Panc1 (cell line): Measurements from ENCODE around the gene TNIK.

Experiments
- TF ChIP-seq, protein P1 (sequence below): fragments of 450-650 bp; IDR thresholded peaks from 2 replicates; pipeline ENCODE4 v1.5.1; 2017; ENCODE audit warnings: mild to moderate bottlenecking
- TF ChIP-seq, protein P2 (sequence below), 2 experiments: IDR thresholded peaks; 2 replicates each; pipeline ENCODE4 v1.6.1; 2011 to 2012; ENCODE audit warnings: low read depth in 2 of 2, control low read depth in 1 of 2, low read length in 1 of 2, mild to moderate bottlenecking in 1 of 2, moderate library complexity in 1 of 2; ENCODE audit not compliant: insufficient read depth in 1 of 2

DNA sequence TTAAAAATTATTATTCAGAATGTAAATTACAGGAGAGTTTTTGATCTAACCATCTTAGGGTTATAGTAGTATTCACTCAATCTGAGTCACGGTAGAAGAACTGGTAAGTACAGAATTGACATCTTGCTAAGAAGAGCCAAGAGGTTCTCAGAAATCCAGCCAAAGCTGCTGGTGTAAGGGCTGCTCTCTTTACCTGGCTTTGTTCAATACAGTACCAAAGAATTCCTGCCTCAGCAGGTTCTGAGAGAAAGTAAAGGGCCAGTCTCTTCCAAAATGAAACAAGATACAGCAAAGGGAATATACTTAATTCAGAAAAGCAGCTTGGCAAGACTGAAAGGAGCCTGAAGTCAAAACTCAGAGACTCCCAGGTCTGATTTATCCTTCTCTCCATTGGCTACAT is 193.1 kb downstream of the TNIK start:
- TF ChIP-seq, protein P1, sequence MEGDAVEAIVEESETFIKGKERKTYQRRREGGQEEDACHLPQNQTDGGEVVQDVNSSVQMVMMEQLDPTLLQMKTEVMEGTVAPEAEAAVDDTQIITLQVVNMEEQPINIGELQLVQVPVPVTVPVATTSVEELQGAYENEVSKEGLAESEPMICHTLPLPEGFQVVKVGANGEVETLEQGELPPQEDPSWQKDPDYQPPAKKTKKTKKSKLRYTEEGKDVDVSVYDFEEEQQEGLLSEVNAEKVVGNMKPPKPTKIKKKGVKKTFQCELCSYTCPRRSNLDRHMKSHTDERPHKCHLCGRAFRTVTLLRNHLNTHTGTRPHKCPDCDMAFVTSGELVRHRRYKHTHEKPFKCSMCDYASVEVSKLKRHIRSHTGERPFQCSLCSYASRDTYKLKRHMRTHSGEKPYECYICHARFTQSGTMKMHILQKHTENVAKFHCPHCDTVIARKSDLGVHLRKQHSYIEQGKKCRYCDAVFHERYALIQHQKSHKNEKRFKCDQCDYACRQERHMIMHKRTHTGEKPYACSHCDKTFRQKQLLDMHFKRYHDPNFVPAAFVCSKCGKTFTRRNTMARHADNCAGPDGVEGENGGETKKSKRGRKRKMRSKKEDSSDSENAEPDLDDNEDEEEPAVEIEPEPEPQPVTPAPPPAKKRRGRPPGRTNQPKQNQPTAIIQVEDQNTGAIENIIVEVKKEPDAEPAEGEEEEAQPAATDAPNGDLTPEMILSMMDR, result no peak
- TF ChIP-seq, protein P2, sequence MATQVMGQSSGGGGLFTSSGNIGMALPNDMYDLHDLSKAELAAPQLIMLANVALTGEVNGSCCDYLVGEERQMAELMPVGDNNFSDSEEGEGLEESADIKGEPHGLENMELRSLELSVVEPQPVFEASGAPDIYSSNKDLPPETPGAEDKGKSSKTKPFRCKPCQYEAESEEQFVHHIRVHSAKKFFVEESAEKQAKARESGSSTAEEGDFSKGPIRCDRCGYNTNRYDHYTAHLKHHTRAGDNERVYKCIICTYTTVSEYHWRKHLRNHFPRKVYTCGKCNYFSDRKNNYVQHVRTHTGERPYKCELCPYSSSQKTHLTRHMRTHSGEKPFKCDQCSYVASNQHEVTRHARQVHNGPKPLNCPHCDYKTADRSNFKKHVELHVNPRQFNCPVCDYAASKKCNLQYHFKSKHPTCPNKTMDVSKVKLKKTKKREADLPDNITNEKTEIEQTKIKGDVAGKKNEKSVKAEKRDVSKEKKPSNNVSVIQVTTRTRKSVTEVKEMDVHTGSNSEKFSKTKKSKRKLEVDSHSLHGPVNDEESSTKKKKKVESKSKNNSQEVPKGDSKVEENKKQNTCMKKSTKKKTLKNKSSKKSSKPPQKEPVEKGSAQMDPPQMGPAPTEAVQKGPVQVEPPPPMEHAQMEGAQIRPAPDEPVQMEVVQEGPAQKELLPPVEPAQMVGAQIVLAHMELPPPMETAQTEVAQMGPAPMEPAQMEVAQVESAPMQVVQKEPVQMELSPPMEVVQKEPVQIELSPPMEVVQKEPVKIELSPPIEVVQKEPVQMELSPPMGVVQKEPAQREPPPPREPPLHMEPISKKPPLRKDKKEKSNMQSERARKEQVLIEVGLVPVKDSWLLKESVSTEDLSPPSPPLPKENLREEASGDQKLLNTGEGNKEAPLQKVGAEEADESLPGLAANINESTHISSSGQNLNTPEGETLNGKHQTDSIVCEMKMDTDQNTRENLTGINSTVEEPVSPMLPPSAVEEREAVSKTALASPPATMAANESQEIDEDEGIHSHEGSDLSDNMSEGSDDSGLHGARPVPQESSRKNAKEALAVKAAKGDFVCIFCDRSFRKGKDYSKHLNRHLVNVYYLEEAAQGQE (IDR thresholded peaks at IDR 0.05; ENCODE audit: insufficient read depth in 1 of 2, low read depth in 2 of 2, low read length in 1 of 2), result no peak
